ENCODE measurements around the gene GPR132.

Gene GPR132

DNA sequence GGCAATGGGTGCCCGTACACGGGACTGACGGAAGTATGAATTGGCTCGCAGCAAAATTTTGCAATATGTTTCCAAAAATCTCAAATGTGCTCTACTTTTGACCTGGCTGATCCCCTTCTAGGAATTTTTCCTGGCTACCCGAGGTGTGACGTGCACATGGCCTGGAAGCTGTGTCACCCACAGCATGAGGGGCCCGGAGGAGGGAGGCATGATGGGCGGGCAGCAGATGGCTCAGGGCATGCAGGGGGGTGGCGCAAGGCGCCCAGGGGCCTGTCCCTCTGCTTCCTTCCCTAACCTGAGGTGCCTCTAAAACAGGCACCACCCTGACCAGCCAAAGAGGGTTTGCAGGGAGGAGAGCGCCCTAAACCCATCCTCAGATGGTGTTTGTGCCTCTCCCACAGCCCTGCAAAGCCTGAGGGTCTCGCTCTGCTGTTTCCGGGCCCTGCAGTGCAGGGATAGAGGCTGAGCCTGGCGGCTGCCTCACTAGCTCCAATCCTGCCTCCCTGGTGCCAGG is 6.7 kb downstream of the GPR132 start:
- TF ChIP-seq, protein P1, sequence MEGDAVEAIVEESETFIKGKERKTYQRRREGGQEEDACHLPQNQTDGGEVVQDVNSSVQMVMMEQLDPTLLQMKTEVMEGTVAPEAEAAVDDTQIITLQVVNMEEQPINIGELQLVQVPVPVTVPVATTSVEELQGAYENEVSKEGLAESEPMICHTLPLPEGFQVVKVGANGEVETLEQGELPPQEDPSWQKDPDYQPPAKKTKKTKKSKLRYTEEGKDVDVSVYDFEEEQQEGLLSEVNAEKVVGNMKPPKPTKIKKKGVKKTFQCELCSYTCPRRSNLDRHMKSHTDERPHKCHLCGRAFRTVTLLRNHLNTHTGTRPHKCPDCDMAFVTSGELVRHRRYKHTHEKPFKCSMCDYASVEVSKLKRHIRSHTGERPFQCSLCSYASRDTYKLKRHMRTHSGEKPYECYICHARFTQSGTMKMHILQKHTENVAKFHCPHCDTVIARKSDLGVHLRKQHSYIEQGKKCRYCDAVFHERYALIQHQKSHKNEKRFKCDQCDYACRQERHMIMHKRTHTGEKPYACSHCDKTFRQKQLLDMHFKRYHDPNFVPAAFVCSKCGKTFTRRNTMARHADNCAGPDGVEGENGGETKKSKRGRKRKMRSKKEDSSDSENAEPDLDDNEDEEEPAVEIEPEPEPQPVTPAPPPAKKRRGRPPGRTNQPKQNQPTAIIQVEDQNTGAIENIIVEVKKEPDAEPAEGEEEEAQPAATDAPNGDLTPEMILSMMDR (conservative IDR thresholded peaks at IDR 0.05; ENCODE audit: low read length), result no peak
- no peak for DNase-seq (ENCODE audit: low read depth)

DNA sequence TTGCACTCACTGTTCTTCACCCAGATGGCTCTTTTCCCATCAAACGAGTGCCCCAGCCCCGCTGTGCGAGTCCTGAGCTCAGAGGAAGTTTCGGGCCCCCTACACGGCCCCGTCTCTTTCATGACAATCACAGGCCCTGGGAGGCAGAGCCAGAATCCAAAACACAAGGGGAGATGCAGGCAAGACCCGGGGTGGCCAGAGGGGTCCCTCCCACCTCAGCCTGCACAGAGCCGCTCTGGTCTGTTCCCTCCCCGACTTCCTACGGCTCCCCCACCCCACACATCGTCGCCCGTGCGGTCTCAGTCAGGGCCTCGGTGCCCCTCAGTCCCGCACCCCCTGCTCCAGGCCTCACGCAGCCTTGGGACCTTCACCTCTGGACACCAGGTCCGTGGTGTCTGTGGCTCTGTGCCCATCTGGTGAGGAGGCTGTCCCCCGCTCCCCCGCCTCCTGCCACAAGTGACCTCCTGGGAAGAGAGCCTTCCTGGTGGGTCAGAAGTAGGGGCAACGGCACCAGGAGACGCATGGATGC is 8.9 kb downstream of the GPR132 start:
- no peak for DNase-seq (ENCODE audit: low read depth)
- H3K4me3 ChIP-seq (ENCODE audit: low read length), result no peak overlapping the region
- TF ChIP-seq, protein P1 (conservative IDR thresholded peaks at IDR 0.05; ENCODE audit: low read length), result no peak

More for the DNA sequence above, 6.7 kb downstream of the GPR132 start:
- no peak overlapping the region for H3K4me3 ChIP-seq (ENCODE audit: low read length)

DNA sequence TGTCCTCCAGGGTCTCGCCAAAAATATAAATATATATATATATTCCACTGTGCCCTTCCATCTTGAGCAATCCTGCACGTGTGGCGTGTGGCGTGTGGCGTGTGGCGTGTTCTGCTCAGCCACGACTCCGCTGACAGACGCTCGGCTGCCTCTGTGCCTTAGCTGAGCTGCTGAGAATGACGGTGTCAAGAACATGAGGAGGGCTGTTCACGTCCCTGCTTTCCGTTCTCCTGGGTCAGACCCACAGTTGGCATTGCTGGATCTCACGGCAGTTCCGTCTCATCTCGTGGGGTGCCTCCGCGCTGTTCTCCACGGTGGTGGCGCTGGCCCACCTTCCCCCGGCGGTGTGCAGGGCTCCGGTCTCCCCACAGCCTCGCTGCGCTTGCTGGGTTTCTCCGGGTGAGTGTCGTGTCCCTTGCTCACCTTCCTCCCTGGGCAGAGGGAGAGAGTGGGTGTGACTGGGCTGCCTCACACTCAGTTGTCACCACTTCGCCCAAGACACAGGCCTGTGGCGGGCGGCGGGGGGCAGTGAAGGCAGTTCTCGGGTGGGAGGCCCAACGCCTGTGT is 9.4 kb downstream of the GPR132 start:
- DNase-seq (ENCODE audit: low read depth), result no peak
- no peak overlapping the region for H3K4me3 ChIP-seq (ENCODE audit: low read length)
- TF ChIP-seq, protein P1 (conservative IDR thresholded peaks at IDR 0.05; ENCODE audit: low read length), result no peak

DNA sequence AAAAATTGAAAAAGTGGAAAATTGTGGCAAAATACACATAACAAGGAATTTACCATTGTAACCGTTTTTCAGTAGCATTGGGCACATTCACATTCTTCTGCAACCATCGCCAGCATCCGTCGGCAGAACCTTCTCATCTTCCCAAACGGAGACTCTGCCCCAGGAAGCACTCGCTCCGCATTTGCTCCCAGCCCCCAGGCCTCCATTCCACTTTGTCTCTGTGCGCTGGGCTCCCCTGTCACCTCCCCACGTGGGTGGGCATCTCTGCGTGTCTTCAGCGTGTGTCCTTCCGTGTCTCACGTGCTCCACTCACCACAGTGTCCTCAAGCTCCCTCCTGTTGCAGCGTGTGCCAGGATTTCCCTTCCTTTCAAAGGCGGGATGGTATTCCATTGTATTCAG is 9.9 kb downstream of the GPR132 start:
- TF ChIP-seq, protein P1 (conservative IDR thresholded peaks at IDR 0.05; ENCODE audit: low read length), result no peak
- H3K4me3 ChIP-seq (ENCODE audit: low read length), result no peak overlapping the region
- no peak for DNase-seq (ENCODE audit: low read depth)

DNA sequence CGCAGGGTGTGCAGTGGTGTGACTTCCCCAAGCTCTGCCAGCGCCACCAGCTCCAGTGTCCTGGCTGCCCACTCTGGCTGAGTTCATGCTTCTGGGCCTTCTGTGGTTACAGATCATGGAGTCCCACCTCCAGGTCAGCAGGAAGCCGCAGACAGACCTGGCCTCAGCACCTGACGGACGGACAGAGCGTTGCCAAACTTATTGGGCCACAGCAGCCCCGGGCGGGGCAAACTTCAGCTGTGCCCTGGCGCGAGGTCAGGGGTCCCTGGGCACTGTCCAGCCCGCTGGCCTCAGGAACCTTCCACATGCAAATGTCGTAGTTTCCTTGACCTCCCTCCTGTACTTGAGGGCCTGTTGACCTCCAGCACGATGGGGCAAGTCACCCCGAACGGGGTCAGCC is 11.2 kb downstream of the GPR132 start:
- DNase-seq (ENCODE audit: low read depth), result no peak
- TF ChIP-seq, protein P1 (conservative IDR thresholded peaks at IDR 0.05; ENCODE audit: low read length), result no peak

GRCh38 chr14:105053421-105053820 is 11.8 kb downstream of the GPR132 start:
- no peak overlapping the region for H3K4me3 ChIP-seq (ENCODE audit: low read length)
- TF ChIP-seq, protein P1 (conservative IDR thresholded peaks at IDR 0.05; ENCODE audit: low read length), result no peak
- DNase-seq (ENCODE audit: low read depth), result no peak

More for the DNA sequence above, 11.2 kb downstream of the GPR132 start:
- H3K4me3 ChIP-seq (ENCODE audit: low read length), result no peak overlapping the region

GRCh38 chr14:105052110-105052458 is 13.1 kb downstream of the GPR132 start:
- DNase-seq (ENCODE audit: low read depth), result no peak
- no peak overlapping the region for H3K4me3 ChIP-seq (ENCODE audit: low read length)
- TF ChIP-seq, protein P1 (conservative IDR thresholded peaks at IDR 0.05; ENCODE audit: low read length), result no peak
